Astrocyte of the cerebellum (primary cell): Measurements from ENCODE around the gene CTNNAL1.
"Not testable (repeated sequence)": the region's sequence is repeated elsewhere in the genome, so short reads cannot be mapped to it uniquely, and the experiment has no call there.

Source experiments
- DNase-seq: peaks from one replicate; pipeline ENCODE4 v3.0.0-alpha.2; 2011; ENCODE audit warnings: low read depth
- H3K4me3 ChIP-seq: 2 replicates; pipeline ENCODE4 v1.5.1; 2011; ENCODE audit warnings: mild to moderate bottlenecking, low read depth, low read length, moderate library complexity
- in situ Hi-C: cut with HindIII; loops from 2 replicates; pipeline ENCODE4 v1.10.0; 2017; ENCODE audit warnings: low sequenced_read_pairs
- TF ChIP-seq, protein P1 (sequence below): IDR thresholded peaks from 2 replicates; pipeline ENCODE4 v1.5.1; 2012; ENCODE audit warnings: low read length, low read depth, moderate library complexity, mild to moderate bottlenecking; ENCODE audit errors: missing control alignments

CTNNAL1 gene

DNA sequence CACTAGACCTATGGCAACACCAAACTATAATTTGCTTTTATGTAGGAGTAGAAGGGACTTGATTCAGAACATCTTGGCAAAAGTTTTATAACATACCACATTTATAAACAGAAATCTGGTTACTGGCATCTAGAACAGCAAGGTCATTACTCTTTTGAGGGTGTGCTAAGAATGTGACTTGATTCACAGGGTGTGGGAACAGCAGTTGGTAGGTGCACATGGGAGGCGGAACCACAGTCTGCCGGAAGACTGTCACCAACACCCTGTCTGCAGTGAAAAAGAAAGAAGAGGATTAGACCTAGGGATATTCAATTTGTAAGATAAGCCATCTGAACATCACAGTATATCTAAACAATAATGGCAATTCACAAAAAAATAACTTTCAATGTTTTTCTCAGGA is 102.4 kb downstream of the CTNNAL1 start:
- TF ChIP-seq, protein P1, sequence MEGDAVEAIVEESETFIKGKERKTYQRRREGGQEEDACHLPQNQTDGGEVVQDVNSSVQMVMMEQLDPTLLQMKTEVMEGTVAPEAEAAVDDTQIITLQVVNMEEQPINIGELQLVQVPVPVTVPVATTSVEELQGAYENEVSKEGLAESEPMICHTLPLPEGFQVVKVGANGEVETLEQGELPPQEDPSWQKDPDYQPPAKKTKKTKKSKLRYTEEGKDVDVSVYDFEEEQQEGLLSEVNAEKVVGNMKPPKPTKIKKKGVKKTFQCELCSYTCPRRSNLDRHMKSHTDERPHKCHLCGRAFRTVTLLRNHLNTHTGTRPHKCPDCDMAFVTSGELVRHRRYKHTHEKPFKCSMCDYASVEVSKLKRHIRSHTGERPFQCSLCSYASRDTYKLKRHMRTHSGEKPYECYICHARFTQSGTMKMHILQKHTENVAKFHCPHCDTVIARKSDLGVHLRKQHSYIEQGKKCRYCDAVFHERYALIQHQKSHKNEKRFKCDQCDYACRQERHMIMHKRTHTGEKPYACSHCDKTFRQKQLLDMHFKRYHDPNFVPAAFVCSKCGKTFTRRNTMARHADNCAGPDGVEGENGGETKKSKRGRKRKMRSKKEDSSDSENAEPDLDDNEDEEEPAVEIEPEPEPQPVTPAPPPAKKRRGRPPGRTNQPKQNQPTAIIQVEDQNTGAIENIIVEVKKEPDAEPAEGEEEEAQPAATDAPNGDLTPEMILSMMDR, result no peak
- in situ Hi-C loops, result no loop called here
- DNase-seq, result no peak
- no peak overlapping the region for H3K4me3 ChIP-seq

DNA sequence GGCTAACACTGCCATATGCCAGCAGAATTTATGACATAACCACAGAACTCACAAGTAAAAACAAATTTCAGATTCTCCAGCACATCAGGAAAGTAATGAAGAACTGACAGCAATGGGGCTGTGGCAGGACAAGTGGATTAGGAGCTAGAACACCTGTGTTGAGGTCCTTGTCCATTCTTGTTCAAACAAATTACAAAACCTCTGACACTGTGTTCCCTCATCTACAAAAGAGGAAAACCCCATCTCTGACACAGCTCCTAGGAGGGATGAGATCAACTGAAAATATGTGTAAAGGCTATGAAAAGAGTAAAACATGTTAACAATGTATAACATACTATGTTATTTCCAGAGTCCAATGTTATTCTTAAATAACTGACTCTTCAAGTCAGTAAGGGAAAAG is 102.9 kb downstream of the CTNNAL1 start:
- no peak overlapping the region for H3K4me3 ChIP-seq
- in situ Hi-C loops, result no loop called here
- no peak for DNase-seq
- TF ChIP-seq, protein P1, result no peak

- no peak overlapping the region for H3K4me3 ChIP-seq
- in situ Hi-C loops, result no loop called here
- no peak for DNase-seq
- TF ChIP-seq, protein P1, result no peak
Measured at GRCh38 chr9:108905494-108905893, 107.8 kb downstream of the CTNNAL1 start.

DNA sequence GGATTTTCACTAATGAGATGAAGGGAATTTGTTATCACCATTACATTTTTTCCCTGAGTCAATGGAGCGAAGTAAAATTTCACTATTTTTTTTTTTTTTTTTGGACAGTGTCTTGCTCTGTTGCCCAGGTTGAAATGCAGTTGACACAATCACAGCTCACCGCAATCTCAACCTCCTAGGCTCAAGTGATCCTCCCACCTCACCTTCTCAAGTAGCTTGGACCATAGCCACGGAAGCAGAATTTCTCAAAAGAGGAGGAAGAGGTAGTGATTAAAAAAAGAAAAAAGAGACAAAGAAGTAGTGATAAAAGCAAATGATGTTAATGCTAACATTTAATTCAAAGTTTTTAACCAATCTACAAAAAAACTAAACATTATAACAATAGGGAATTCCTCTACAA is 109.1 kb downstream of the CTNNAL1 start:
- in situ Hi-C loops, result no loop called here
- H3K4me3 ChIP-seq, result no peak overlapping the region
- TF ChIP-seq, protein P1, result no peak
- no peak for DNase-seq

GRCh38 chr9:108903420-108904103 is 109.7 kb downstream of the CTNNAL1 start:
- TF ChIP-seq, protein P1, result no peak
- H3K4me3 ChIP-seq, result no peak overlapping the region
- DNase-seq, result no peak
- in situ Hi-C loops, result no loop called here

- no peak overlapping the region for H3K4me3 ChIP-seq
- no peak for DNase-seq
- TF ChIP-seq, protein P1, result no peak
- in situ Hi-C loops, result no loop called here
Measured at GRCh38 chr9:108900176-108900575, 113.1 kb downstream of the CTNNAL1 start.

DNA sequence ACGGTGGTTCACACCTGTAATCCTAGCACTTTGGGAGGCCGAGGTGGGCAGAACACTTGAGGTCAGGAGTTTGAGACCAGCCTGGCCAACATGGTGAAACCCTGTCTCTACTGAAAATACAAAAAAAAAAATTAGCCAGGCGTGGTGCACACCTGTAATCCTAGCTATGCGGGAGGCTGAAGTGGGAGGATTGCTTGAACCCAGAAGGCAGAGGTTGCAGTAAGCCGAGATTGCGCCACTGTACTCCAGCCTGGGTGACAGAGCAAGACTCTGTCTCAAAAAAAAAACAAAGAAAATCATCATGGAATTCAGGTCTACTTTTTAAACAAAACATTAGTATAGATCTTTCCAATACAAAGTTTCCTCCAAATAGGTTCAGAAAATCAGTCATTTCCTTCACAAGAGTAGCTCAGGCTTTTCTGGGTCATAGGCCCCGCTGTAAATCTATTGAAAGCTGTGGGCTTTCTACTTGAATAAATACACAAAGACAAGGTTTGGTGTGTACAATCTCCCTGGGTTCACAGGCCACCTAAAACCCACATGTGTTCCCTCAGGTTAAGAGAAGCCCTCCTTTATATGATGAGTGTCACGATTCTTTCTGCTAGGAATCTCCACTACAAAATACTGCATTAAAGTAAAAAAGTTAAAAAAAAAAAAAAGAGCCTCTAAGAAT is 114.1 kb downstream of the CTNNAL1 start:
- in situ Hi-C loops, DNase-seq, H3K4me3 ChIP-seq: not testable (repeated sequence)
